Measurements from ENCODE around the gene RPL13. TPM values are rescaled to one million over a fixed set of nuclear protein-coding genes. Genes with fewer than 3 reads are reported as not detected.

The RPL13 gene
- total RNA-seq, 4 donors from 2014 or later, result 3,190 to 3,814 (median 3,321) TPM

GRCh38 chr16:89572485-89573205, 12.2 kb downstream of the RPL13 start:
- in situ Hi-C loops (cut with MboI; ENCODE audit: low pct_ligation_motif_present in 1 of 4, low pct_unique_long_range_greater_than_20kb in 1 of 4, low sequenced_read_pairs in 3 of 4), result no loop called here
- DNase-seq, result no peak
- H3K36me3 ChIP-seq, result no peaks in the 10 kb centered on the region
- TF ChIP-seq POLR2AphosphoS5 (IDR thresholded peaks at IDR 0.05) (no peak), POLR2A (IDR thresholded peaks at IDR 0.05) (no peak)
- peaks cover 3 to 29% (median 21%) of the 10 kb centered on the region in 4 donors for H3K4me1 ChIP-seq
- no peak overlapping the region for H3K4me3 ChIP-seq
- intact Hi-C loops (cut with DNase I; ENCODE audit: low total_unique reads), result no loop called here
- 11 to 64% methylated on average over 2 to 19 of the region's 19 CpGs for WGBS, 2 donors (ENCODE audit: low coverage in 1 of 2)
- H3K9me3 ChIP-seq, result no peaks in the 10 kb centered on the region
- peaks cover 79% of the 10 kb centered on the region for H3K27me3 ChIP-seq
- no peak overlapping the region for H3K27ac ChIP-seq

DNA sequence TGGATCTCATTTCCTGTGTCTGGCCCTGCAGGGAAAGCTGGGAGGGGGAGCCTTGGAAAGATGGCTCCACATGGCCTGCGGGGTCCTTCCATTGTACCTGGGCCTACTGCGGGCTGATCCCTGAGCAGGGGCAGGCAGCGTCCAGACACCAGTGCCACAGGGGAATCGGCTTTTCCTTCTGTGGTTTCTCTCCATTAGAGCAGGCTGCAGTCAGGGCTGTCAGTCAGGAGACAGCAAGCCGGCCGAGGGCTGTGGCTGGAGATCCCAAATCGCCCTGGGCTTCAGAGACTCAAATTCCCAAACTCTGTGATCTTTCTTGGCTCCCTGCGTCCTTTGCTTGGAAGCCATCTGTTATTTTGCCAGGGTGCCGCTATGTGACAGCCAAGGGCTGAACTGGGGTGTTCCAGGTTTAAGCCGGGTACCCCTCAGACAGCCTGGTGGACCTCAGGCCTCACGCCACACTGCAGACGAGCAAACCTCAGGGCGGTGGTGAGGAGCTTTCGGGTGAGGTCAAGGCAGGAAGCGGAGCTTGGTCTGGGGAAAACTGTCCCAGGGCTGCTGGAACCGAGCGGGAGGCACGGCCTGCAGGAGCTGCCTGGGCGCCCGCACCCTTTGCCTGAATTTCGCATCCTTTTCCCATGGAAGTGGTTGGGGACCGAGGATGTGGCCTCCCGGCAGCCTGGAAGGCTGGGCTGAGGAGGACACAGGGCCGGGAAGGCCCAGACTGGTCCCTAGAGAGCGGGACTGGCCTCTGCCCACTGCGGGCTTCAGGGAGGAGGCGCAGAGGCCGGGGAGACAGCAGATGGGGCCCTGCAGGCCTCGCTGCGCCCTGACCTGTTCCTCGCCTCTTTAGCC, 13.6 kb downstream of the RPL13 start:
- Histone ChIP-seq H3K4me1 (peaks cover 3 to 29% (median 21%) of the 10 kb centered on the region in 4 donors), H3K9me3 (no peaks in the 10 kb centered on the region), H3K27ac (no peak overlapping the region), H3K36me3 (no peaks in the 10 kb centered on the region), H3K4me3 (peak overlapping the region in 2 of 4 donors; percentile 18 to 38), H3K27me3 (peaks cover 76% of the 10 kb centered on the region)
- TF ChIP-seq, protein P1, sequence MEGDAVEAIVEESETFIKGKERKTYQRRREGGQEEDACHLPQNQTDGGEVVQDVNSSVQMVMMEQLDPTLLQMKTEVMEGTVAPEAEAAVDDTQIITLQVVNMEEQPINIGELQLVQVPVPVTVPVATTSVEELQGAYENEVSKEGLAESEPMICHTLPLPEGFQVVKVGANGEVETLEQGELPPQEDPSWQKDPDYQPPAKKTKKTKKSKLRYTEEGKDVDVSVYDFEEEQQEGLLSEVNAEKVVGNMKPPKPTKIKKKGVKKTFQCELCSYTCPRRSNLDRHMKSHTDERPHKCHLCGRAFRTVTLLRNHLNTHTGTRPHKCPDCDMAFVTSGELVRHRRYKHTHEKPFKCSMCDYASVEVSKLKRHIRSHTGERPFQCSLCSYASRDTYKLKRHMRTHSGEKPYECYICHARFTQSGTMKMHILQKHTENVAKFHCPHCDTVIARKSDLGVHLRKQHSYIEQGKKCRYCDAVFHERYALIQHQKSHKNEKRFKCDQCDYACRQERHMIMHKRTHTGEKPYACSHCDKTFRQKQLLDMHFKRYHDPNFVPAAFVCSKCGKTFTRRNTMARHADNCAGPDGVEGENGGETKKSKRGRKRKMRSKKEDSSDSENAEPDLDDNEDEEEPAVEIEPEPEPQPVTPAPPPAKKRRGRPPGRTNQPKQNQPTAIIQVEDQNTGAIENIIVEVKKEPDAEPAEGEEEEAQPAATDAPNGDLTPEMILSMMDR (IDR thresholded peaks at IDR 0.05), result no peak
- TF ChIP-seq POLR2AphosphoS5 (IDR thresholded peaks at IDR 0.05), result no peak
- no peak for TF ChIP-seq POLR2A (IDR thresholded peaks at IDR 0.05)
- TF ChIP-seq EP300 (IDR thresholded peaks at IDR 0.05; ENCODE audit: low read depth), result no peak
- in situ Hi-C loops (cut with MboI; ENCODE audit: low pct_ligation_motif_present in 1 of 4, low pct_unique_long_range_greater_than_20kb in 1 of 4, low sequenced_read_pairs in 3 of 4), result no loop called here
- DNase-seq, result no peak
- intact Hi-C loops (cut with DNase I; ENCODE audit: low total_unique reads), result no loop called here
- 76 to 79% methylated on average over 9 to 23 of the region's 31 CpGs for WGBS, 2 donors (ENCODE audit: low coverage in 1 of 2)

DNA sequence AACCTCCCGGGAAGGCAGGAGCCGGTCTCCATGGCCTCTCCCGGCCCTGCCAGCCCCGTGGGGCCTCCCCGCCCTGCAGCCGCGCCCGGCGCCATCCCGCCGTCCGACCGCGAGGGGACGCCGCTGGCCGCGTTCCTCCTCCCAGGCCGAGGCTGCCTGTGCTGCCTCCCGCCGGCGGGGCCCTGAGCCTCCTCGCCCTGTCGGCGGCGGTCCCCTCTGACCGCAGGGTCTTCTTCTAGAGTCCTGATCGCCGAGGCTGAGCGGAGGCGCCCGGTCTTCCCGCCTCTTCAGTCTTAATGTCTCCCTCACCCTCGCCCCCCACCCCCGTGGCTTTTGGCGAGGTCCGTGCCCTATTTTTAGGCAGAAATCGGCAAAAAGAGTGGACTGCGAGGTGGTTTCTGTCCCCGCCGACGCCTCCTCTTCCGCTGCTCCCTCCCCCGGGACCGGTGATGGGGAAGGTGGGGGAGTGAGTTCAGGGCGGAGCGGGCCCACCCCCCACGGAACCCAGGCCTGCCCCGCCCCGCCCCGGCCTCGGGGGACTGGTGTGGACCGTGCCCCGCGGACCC, 14.3 kb downstream of the RPL13 start:
- Histone ChIP-seq H3K9me3 (no peaks in the 10 kb centered on the region), H3K27ac (no peak overlapping the region), H3K27me3 (peaks cover 69% of the 10 kb centered on the region), H3K4me3 (peak overlapping the region in 2 of 4 donors; percentile 18 to 38), H3K36me3 (no peaks in the 10 kb centered on the region), H3K4me1 (peaks cover 3 to 29% (median 21%) of the 10 kb centered on the region in 4 donors)
- in situ Hi-C loops (cut with MboI; ENCODE audit: low pct_ligation_motif_present in 1 of 4, low pct_unique_long_range_greater_than_20kb in 1 of 4, low sequenced_read_pairs in 3 of 4), result no loop called here
- 5% methylated on average over 50 of the region's 55 CpGs; no CpG with 5 or more reads in 1 of the 2 donors for WGBS, 2 donors (ENCODE audit: low coverage in 1 of 2)
- intact Hi-C loops (cut with DNase I; ENCODE audit: low total_unique reads), result no loop called here
- peak; percentile 72 for DNase-seq
- no peak for TF ChIP-seq POLR2A (IDR thresholded peaks at IDR 0.05)
- TF ChIP-seq, protein P1 (IDR thresholded peaks at IDR 0.05), result peak; percentile 34 to 74 (median 55)

DNA sequence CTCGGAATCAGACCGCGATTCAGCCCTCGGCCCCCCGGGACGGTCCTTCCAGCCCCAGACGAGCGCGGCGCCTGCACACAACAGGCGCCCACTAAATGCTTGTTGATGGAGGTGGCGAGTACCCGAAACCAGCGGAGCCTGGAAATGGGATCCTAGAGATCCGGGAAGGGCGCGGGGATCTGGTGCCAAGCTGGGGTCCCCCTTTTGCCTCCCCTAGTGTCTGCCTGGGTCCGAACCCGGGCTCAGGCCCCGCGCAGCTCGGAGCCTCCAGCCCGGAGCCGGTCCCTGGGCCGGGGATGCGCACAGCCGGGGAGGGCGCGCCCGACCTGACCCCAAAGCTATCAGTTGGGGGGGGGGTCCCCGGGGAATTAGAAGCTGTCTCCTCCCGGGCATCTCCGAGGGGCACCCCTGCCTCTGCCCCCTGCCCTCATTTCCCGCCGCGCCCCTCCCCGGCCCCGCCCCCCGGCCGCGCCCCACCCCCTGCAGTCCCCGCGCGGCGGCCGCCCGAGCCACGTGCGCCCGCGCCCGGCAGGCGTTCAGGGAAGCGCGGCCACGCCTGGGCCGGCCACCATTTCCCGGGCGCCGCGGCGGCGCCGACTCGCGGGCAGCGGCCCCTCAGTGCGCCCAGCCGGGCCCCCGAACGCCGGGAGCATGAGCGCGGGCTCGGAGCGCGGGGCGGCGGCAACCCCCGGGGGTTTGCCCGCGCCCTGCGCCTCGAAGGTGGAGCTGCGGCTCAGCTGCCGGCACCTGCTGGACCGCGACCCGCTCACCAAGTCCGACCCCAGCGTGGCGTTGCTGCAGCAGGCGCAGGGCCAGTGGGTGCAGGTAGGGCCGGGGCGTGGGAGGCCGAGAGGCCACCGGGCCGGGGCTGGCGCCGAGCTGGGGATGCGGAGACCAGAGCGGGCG, 15.0 kb downstream of the RPL13 start, which contains the start of gene CPNE7:
TSS of gene CPNE7 (plus strand) at position 512 of the 906 bp plus-strand sequence. CDS start at position 652, 140 bp downstream.
- TF ChIP-seq POLR2AphosphoS5 (IDR thresholded peaks at IDR 0.05) (no peak), EP300 (IDR thresholded peaks at IDR 0.05; ENCODE audit: low read depth) (no peak), POLR2A (IDR thresholded peaks at IDR 0.05) (no peak)
- TF ChIP-seq, protein P1 (IDR thresholded peaks at IDR 0.05), result no peak
- intact Hi-C loops (cut with DNase I; ENCODE audit: low total_unique reads), result no loop called here

More for the DNA sequence above, 15.0 kb downstream of the RPL13 start, which contains the start of gene CPNE7:
- H3K36me3 ChIP-seq, result no peaks in the 10 kb centered on the region
- peak within 1 kb of the TSS in 2 of 4 donors; percentile 18 to 38 for H3K4me3 ChIP-seq
- H3K9me3 ChIP-seq, result no peaks in the 10 kb centered on the region
- 0 to 7% methylated on average over 12 to 31 of the region's 103 CpGs for WGBS, 2 donors (ENCODE audit: low coverage in 1 of 2)
- no peak for DNase-seq
- peaks cover 62% of the 10 kb centered on the region for H3K27me3 ChIP-seq
- in situ Hi-C loops (cut with MboI; ENCODE audit: low pct_ligation_motif_present in 1 of 4, low pct_unique_long_range_greater_than_20kb in 1 of 4, low sequenced_read_pairs in 3 of 4), result no loop called here
- peaks cover 3 to 29% (median 21%) of the 10 kb centered on the region in 4 donors for H3K4me1 ChIP-seq
- no peak within 1 kb of the TSS for H3K27ac ChIP-seq
